ENCODE measurements around the gene PI4K2B. TPM values are rescaled to one million over a fixed set of nuclear protein-coding genes. Genes with fewer than 3 reads are reported as not detected.
A peak's percentile ranks its signal among the peaks of the same experiment; 100 is the strongest.

PI4K2B gene
- polyA plus RNA-seq, 1 donor (not counting 4 experiments of a cell fraction or from before 2014, with no cell fraction given), result 16.7 TPM

DNA sequence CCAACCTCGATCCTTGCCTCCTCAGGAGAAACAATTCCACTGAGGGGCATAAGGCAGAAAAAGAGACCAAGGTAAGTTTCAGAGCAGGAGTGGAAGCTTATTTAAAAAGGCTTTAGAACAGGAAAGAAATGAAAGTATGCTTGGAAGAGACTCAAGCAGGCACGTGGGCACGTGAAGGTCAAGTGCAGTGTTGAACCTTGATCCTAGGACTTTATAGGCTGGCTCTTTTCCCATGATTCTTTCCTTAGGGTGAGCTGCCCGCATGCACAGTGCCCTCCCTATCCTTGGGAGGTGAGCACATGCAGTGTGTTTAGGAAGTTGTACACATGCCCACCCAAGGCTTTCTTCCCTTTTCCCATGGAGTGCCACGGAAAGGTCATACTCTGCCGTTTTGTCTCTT, 4.0 kb upstream of the PI4K2B start:
- H3K36me3 ChIP-seq (ENCODE audit: control insufficient read depth in 2 of 2, extremely low read depth in 1 of 2, insufficient read depth in 2 of 2, low read length in 2 of 2), result no peaks in the 10 kb centered on the region
- no peaks in the 10 kb centered on the region for H3K9me1 ChIP-seq (ENCODE audit: control insufficient read depth, extremely low read depth, insufficient read depth, low read length)
- FAIRE-seq (no peak), DNase-seq (ENCODE audit: low read depth, low spot score) (no peak)
- no peak overlapping the region for H2AFZ ChIP-seq (ENCODE audit: control insufficient read depth, low read length)
- TF ChIP-seq, protein P1, sequence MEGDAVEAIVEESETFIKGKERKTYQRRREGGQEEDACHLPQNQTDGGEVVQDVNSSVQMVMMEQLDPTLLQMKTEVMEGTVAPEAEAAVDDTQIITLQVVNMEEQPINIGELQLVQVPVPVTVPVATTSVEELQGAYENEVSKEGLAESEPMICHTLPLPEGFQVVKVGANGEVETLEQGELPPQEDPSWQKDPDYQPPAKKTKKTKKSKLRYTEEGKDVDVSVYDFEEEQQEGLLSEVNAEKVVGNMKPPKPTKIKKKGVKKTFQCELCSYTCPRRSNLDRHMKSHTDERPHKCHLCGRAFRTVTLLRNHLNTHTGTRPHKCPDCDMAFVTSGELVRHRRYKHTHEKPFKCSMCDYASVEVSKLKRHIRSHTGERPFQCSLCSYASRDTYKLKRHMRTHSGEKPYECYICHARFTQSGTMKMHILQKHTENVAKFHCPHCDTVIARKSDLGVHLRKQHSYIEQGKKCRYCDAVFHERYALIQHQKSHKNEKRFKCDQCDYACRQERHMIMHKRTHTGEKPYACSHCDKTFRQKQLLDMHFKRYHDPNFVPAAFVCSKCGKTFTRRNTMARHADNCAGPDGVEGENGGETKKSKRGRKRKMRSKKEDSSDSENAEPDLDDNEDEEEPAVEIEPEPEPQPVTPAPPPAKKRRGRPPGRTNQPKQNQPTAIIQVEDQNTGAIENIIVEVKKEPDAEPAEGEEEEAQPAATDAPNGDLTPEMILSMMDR (optimal IDR thresholded peaks at IDR 0.05 in 1 of 3, IDR thresholded peaks at IDR 0.05 in 1 of 3, conservative IDR thresholded peaks at IDR 0.05 in 1 of 3; ENCODE audit: extremely low read depth in 1 of 3, insufficient read depth in 2 of 3, low read length in 3 of 3), result no peak
- TF ChIP-seq EZH2 (IDR thresholded peaks at IDR 0.05; ENCODE audit: low read length), result no peak
- no peaks in the 10 kb centered on the region for H3K4me1 ChIP-seq (ENCODE audit: control insufficient read depth, extremely low read depth, insufficient read depth, low read length)
- dilution Hi-C loops (cut with MboI; ENCODE audit: extremely low pct_ligation_motif_present, low sequenced_read_pairs), result no loop called here
- no peak overlapping the region for H3K4me3 ChIP-seq (ENCODE audit: control insufficient read depth in 2 of 3, extremely low read depth in 1 of 3, insufficient read depth in 2 of 3, low read depth in 1 of 3, low read length in 3 of 3)
- no peaks in the 10 kb centered on the region for H3K79me2 ChIP-seq (ENCODE audit: control insufficient read depth, insufficient read depth, low read length)
- H4K20me1 ChIP-seq (ENCODE audit: control insufficient read depth, extremely low read depth, insufficient read depth, low read length), result no peaks in the 10 kb centered on the region
- no peaks in the 10 kb centered on the region for H3K27me3 ChIP-seq (ENCODE audit: control insufficient read depth, extremely low read depth, insufficient read depth, low read length)
- H3K4me2 ChIP-seq (ENCODE audit: control insufficient read depth, extremely low read depth, insufficient read depth, low read depth, low read length), result no peak overlapping the region
- no peak overlapping the region for H3K27ac ChIP-seq (ENCODE audit: control insufficient read depth, insufficient read depth, low read length)
- H3K9me3 ChIP-seq (ENCODE audit: control insufficient read depth, low read depth, low read length), result no peaks in the 10 kb centered on the region
- H3K9ac ChIP-seq (ENCODE audit: control insufficient read depth, extremely low read depth, insufficient read depth, low read length), result no peak overlapping the region

- Histone ChIP-seq H3K27me3 (ENCODE audit: control insufficient read depth, extremely low read depth, insufficient read depth, low read length) (no peaks in the 10 kb centered on the region), H3K36me3 (ENCODE audit: control insufficient read depth in 2 of 2, extremely low read depth in 1 of 2, insufficient read depth in 2 of 2, low read length in 2 of 2) (no peaks in the 10 kb centered on the region), H3K9me1 (ENCODE audit: control insufficient read depth, extremely low read depth, insufficient read depth, low read length) (no peaks in the 10 kb centered on the region), H4K20me1 (ENCODE audit: control insufficient read depth, extremely low read depth, insufficient read depth, low read length) (no peaks in the 10 kb centered on the region), H3K9me3 (ENCODE audit: control insufficient read depth, low read depth, low read length) (no peaks in the 10 kb centered on the region), H3K4me3 (ENCODE audit: control insufficient read depth in 2 of 3, extremely low read depth in 1 of 3, insufficient read depth in 2 of 3, low read depth in 1 of 3, low read length in 3 of 3) (peak overlapping the region in 2 of 3 experiments; percentile 56 to 58), H3K4me1 (ENCODE audit: control insufficient read depth, extremely low read depth, insufficient read depth, low read length) (peaks cover 9% of the 10 kb centered on the region), H3K79me2 (ENCODE audit: control insufficient read depth, insufficient read depth, low read length) (peaks cover 30% of the 10 kb centered on the region), H3K27ac (ENCODE audit: control insufficient read depth, insufficient read depth, low read length) (no peak overlapping the region), H2AFZ (ENCODE audit: control insufficient read depth, low read length) (peak overlapping the region; percentile 63), H3K9ac (ENCODE audit: control insufficient read depth, extremely low read depth, insufficient read depth, low read length) (peak overlapping the region; percentile 18), H3K4me2 (ENCODE audit: control insufficient read depth, extremely low read depth, insufficient read depth, low read depth, low read length) (peak overlapping the region; percentile 83)
- dilution Hi-C loops (cut with MboI; ENCODE audit: extremely low pct_ligation_motif_present, low sequenced_read_pairs), result no loop called here
- FAIRE-seq (no peak), DNase-seq (ENCODE audit: low read depth, low spot score) (no peak)
- no peak for TF ChIP-seq EZH2 (IDR thresholded peaks at IDR 0.05; ENCODE audit: low read length)
- TF ChIP-seq, protein P1 (optimal IDR thresholded peaks at IDR 0.05 in 1 of 3, IDR thresholded peaks at IDR 0.05 in 1 of 3, conservative IDR thresholded peaks at IDR 0.05 in 1 of 3; ENCODE audit: extremely low read depth in 1 of 3, insufficient read depth in 2 of 3, low read length in 3 of 3), result no peak
These were observed 639 bp upstream of the PI4K2B start for GRCh38 chr4:25233194-25233593.

Data from keratinocyte (primary cell).